ENCODE data around the gene MOG.
"Not testable (repeated sequence)": the region's sequence is repeated elsewhere in the genome, so short reads cannot be mapped to it uniquely, and the experiment has no call there.

MOG gene

GRCh38 chr6:29641430-29642148, 15.3 kb upstream of the MOG start:
- no peak for DNase-seq

GRCh38 chr6:29647927-29648642, 8.8 kb upstream of the MOG start:
- DNase-seq: no peak

- peak; percentile 93 for DNase-seq
Measured at GRCh38 chr6:29649701-29650673, 6.9 kb upstream of the MOG start.

- DNase-seq: no peak
Measured at GRCh38 chr6:29651413-29652197, 5.3 kb upstream of the MOG start.

GRCh38 chr6:29652198-29652584, 4.7 kb upstream of the MOG start:
- no peak for DNase-seq

- peak; percentile 65 for DNase-seq
Measured at GRCh38 chr6:29653452-29654038, 3.3 kb upstream of the MOG start.

GRCh38 chr6:29655658-29656057, 1.2 kb upstream of the MOG start:
- DNase-seq: no peak

- DNase-seq: no peak
Measured at GRCh38 chr6:29656157-29656556, 735 bp upstream of the MOG start.

- no peak for DNase-seq
Measured at GRCh38 chr6:29661071-29661470, 4.2 kb downstream of the MOG start.

GRCh38 chr6:29661502-29662141, 4.7 kb downstream of the MOG start:
- DNase-seq: not testable (repeated sequence)

- DNase-seq: no peak
Measured at GRCh38 chr6:29663300-29664042, 6.6 kb downstream of the MOG start.

- DNase-seq: no peak
Measured at GRCh38 chr6:29665942-29666825, 9.3 kb downstream of the MOG start.

- no peak for DNase-seq
Measured at GRCh38 chr6:29666826-29667130, 9.9 kb downstream of the MOG start.

GRCh38 chr6:29667158-29667557, 10.3 kb downstream of the MOG start:
- no peak for DNase-seq

GRCh38 chr6:29671026-29671425, 14.1 kb downstream of the MOG start:
- DNase-seq: no peak

- DNase-seq: not testable (repeated sequence)
Measured at GRCh38 chr6:29672116-29672515, 15.2 kb downstream of the MOG start.

GRCh38 chr6:29673161-29673560, 16.3 kb downstream of the MOG start:
- no peak for DNase-seq

GRCh38 chr6:29674008-29674407, 17.1 kb downstream of the MOG start:
- no peak for DNase-seq

- DNase-seq: no peak
Measured at GRCh38 chr6:29675561-29675960, 18.7 kb downstream of the MOG start.

- no peak for DNase-seq
Measured at GRCh38 chr6:29676981-29677601, 20.2 kb downstream of the MOG start.

Measured in NCI-H187 treated with DMSO at 0.1 percent for 48 hours (cell line).